Measurements from ENCODE around the gene ARID2.

The ARID2 gene

GRCh38 chr12:45914090-45914489 lies 184.6 kb downstream of the ARID2 start:
- no peak overlapping the region for H2AFZ ChIP-seq (ENCODE audit: low read depth, low read length, severe bottlenecking)
- TF ChIP-seq EZH2phosphoT487 (conservative IDR thresholded peaks at IDR 0.05; ENCODE audit: low read length): no peak
- TF ChIP-seq CTCF (IDR thresholded peaks at IDR 0.05; ENCODE audit: insufficient read depth, low read length, poor library complexity, severe bottlenecking): no peak
- no peaks in the 10 kb centered on the region for H3K9me2 ChIP-seq (replicated peaks; ENCODE audit: insufficient read depth, low read length)
- H3K4me3 ChIP-seq (ENCODE audit: insufficient read depth, low read length, poor library complexity, severe bottlenecking): no peak overlapping the region
- no peaks in the 10 kb centered on the region for H3K79me2 ChIP-seq (ENCODE audit: insufficient read depth, low read length)
- no peaks in the 10 kb centered on the region for H4K20me1 ChIP-seq (ENCODE audit: low read depth, low read length)
- H3K4me2 ChIP-seq (ENCODE audit: low read depth, low read length, poor library complexity, severe bottlenecking): no peak overlapping the region
- H3K9me3 ChIP-seq (ENCODE audit: insufficient read depth, low read length): no peaks in the 10 kb centered on the region
- peaks cover 5% of the 10 kb centered on the region; the same call in 1 of the 2 replicates for H3F3A ChIP-seq (ENCODE audit: insufficient read depth)
- H3K36me3 ChIP-seq (ENCODE audit: low read length): peaks cover 5% of the 10 kb centered on the region; the same call in 1 of the 2 replicates
- H3K27me3 ChIP-seq (ENCODE audit: low read length): no peaks in the 10 kb centered on the region
- H3K9ac ChIP-seq (ENCODE audit: low read length): no peak overlapping the region
- H3K27ac ChIP-seq (ENCODE audit: low read depth, low read length): no peak overlapping the region

GRCh38 chr12:45915405-45915804 lies 185.9 kb downstream of the ARID2 start:
- Histone ChIP-seq H3K4me3 (ENCODE audit: insufficient read depth, low read length, poor library complexity, severe bottlenecking) (no peak overlapping the region), H3K9me3 (ENCODE audit: insufficient read depth, low read length) (no peaks in the 10 kb centered on the region), H2AFZ (ENCODE audit: low read depth, low read length, severe bottlenecking) (no peak overlapping the region), H3K27ac (ENCODE audit: low read depth, low read length) (no peak overlapping the region), H4K20me1 (ENCODE audit: low read depth, low read length) (no peaks in the 10 kb centered on the region), H3K27me3 (ENCODE audit: low read length) (no peaks in the 10 kb centered on the region), H3K4me2 (ENCODE audit: low read depth, low read length, poor library complexity, severe bottlenecking) (no peak overlapping the region), H3K9ac (ENCODE audit: low read length) (no peak overlapping the region), H3K79me2 (ENCODE audit: insufficient read depth, low read length) (no peaks in the 10 kb centered on the region), H3K36me3 (ENCODE audit: low read length) (peaks cover 16% of the 10 kb centered on the region; the same call in 1 of the 2 replicates), H3F3A (ENCODE audit: insufficient read depth) (peaks cover 5% of the 10 kb centered on the region; the same call in 1 of the 2 replicates), H3K9me2 (replicated peaks; ENCODE audit: insufficient read depth, low read length) (no peaks in the 10 kb centered on the region)
- TF ChIP-seq EZH2phosphoT487 (conservative IDR thresholded peaks at IDR 0.05; ENCODE audit: low read length) (no peak), CTCF (IDR thresholded peaks at IDR 0.05; ENCODE audit: insufficient read depth, low read length, poor library complexity, severe bottlenecking) (no peak)

GRCh38 chr12:45918818-45919217 lies 189.3 kb downstream of the ARID2 start:
- TF ChIP-seq CTCF (IDR thresholded peaks at IDR 0.05; ENCODE audit: insufficient read depth, low read length, poor library complexity, severe bottlenecking) (no peak), EZH2phosphoT487 (conservative IDR thresholded peaks at IDR 0.05; ENCODE audit: low read length) (no peak)
- no peaks in the 10 kb centered on the region for H4K20me1 ChIP-seq (ENCODE audit: low read depth, low read length)
- H3K4me2 ChIP-seq (ENCODE audit: low read depth, low read length, poor library complexity, severe bottlenecking): no peak overlapping the region
- H3K27me3 ChIP-seq (ENCODE audit: low read length): no peaks in the 10 kb centered on the region
- H3K9me3 ChIP-seq (ENCODE audit: insufficient read depth, low read length): no peaks in the 10 kb centered on the region
- no peaks in the 10 kb centered on the region for H3K79me2 ChIP-seq (ENCODE audit: insufficient read depth, low read length)
- no peak overlapping the region for H3K27ac ChIP-seq (ENCODE audit: low read depth, low read length)
- H3K9ac ChIP-seq (ENCODE audit: low read length): no peak overlapping the region
- H2AFZ ChIP-seq (ENCODE audit: low read depth, low read length, severe bottlenecking): no peak overlapping the region
- H3K4me3 ChIP-seq (ENCODE audit: insufficient read depth, low read length, poor library complexity, severe bottlenecking): no peak overlapping the region
- H3K9me2 ChIP-seq (replicated peaks; ENCODE audit: insufficient read depth, low read length): no peaks in the 10 kb centered on the region
- H3K36me3 ChIP-seq (ENCODE audit: low read length): peaks cover 39% of the 10 kb centered on the region
- H3F3A ChIP-seq (ENCODE audit: insufficient read depth): 0 out of 2 replicates have a peak, but pooled peaks cover 5% of the 10 kb centered on the region

All from SU-DHL-6 (cell line).